Aorta (tissue), 5 donors: ENCODE results near the gene PHF14. TPM values are rescaled to one million over a fixed set of nuclear protein-coding genes. Genes with fewer than 3 reads are reported as not detected.

ENCODE experiments used
- ATAC-seq: fragments of 200-7000 bp; cut with Tn5 transposase; one replicate; pipeline ENCODE4 v1.9.1; 2022; ENCODE audit warnings: moderate library complexity; ENCODE audit not compliant: low FRiP score
- DNase-seq, 2 donors: peaks; one replicate each; pipeline ENCODE4 v3.0.0-alpha.2; 2020
- H3K27ac ChIP-seq, 2 donors: one replicate each; pipeline ENCODE4 v1.5.1; 2013; ENCODE audit warnings: low read length in 2 of 2, mild to moderate bottlenecking in 2 of 2, moderate library complexity in 2 of 2, control low read depth in 1 of 2, inconsistent platforms in 1 of 2, low read depth in 1 of 2
- H3K27me3 ChIP-seq, 2 donors: one replicate each; pipeline ENCODE4 v1.6.1; 2013; ENCODE audit warnings: control low read depth in 1 of 2, low read length in 1 of 2, mild to moderate bottlenecking in 1 of 2, moderate library complexity in 1 of 2; ENCODE audit not compliant: insufficient read depth in 2 of 2, control insufficient read depth in 1 of 2
- H3K36me3 ChIP-seq, 2 donors: one replicate each; pipeline ENCODE4 v1.6.1; 2013; ENCODE audit warnings: control low read depth in 1 of 2, low read length in 1 of 2, mild to moderate bottlenecking in 1 of 2; ENCODE audit not compliant: insufficient read depth in 2 of 2, control insufficient read depth in 1 of 2
- H3K4me1 ChIP-seq, 2 donors: one replicate each; pipeline ENCODE4 v1.6.1; 2013; ENCODE audit warnings: low read length in 2 of 2, control low read depth in 1 of 2, mild to moderate bottlenecking in 1 of 2, moderate library complexity in 1 of 2; ENCODE audit not compliant: insufficient read depth in 2 of 2, control insufficient read depth in 1 of 2
- H3K4me3 ChIP-seq, 2 donors: one replicate each; pipeline ENCODE4 v1.5.1; 2013; ENCODE audit warnings: low read length in 2 of 2, control low read depth in 1 of 2, mild to moderate bottlenecking in 1 of 2
- H3K9me3 ChIP-seq: one replicate; pipeline ENCODE4 v1.6.1; 2013; ENCODE audit warnings: mild to moderate bottlenecking, low read length; ENCODE audit not compliant: control insufficient read depth
- WGBS, 2 donors: extraction: QIAGEN DNeasy Blood & Tissue Kit; methylation state at CpG; one replicate each; pipeline ENCODE4 v1.1.7; 2013; 5-methylcytosine and 5-hydroxymethylcytosine counted together
- intact Hi-C, 2 donors: fragments of 100-400 bp; cut with DNase I; formaldehyde crosslinking; loops; one replicate each; pipeline versions ENCODE4 v1.14.2 to v1.15.0; 2022
- polyA plus RNA-seq, 2 donors: library from polyadenylated mRNA; stranded (reverse); fragments of 200-250 nt; gene quantifications; one replicate each; pipeline ENCODE4 v1.2.3, GENCODE V29; 2013
- total RNA-seq, 2 donors: library from RNA; stranded (reverse); fragmentation: NEBNext Ultra II Directional; extraction: Animal tissue kit (Norgen Biotek cat#: 25700); gene quantifications; one replicate each; pipeline ENCODE4 v1.2.1, GENCODE V29; 2021
- donor health status: healthy with polysubstance abuse.
- donor health status: Bipolar disorder and iron deficiency.
- donor health status: DM: no; HTN: no; CAD: no.
- donor health status: DM: no; HTN: no; CAD: no.
- donor health status: DM: yes; HTN: yes; CAD: no.

Gene PHF14
- total and polyA plus RNA-seq, 4 donors, result 16.2 to 51.8 (median 36.7) TPM

GRCh38 chr7:11170175-11170574 lies 196.5 kb downstream of the PHF14 start:
- Histone ChIP-seq H3K9me3 (no peaks in the 10 kb centered on the region), H3K4me3 (no peak overlapping the region), H3K27me3 (no peaks in the 10 kb centered on the region), H3K36me3 (no peaks in the 10 kb centered on the region), H3K27ac (no peak overlapping the region), H3K4me1 (no peaks in the 10 kb centered on the region)
- ATAC-seq (no peak), DNase-seq (no peak)
- WGBS, 2 donors, result 36 to 41% methylated on average over 2 of the region's 2 CpGs
- intact Hi-C loops, result no loop called here

GRCh38 chr7:11170863-11171568 lies 197.3 kb downstream of the PHF14 start:
- Histone ChIP-seq H3K4me3 (no peak overlapping the region), H3K9me3 (no peaks in the 10 kb centered on the region), H3K36me3 (no peaks in the 10 kb centered on the region), H3K27ac (no peak overlapping the region), H3K27me3 (no peaks in the 10 kb centered on the region), H3K4me1 (no peaks in the 10 kb centered on the region)
- no peak for ATAC-seq
- WGBS, 2 donors, result 94 to 97% methylated on average over 4 of the region's 4 CpGs
- intact Hi-C loops, result no loop called here
- DNase-seq, result no peak

GRCh38 chr7:11171569-11172192 lies 198.0 kb downstream of the PHF14 start:
- no peak for ATAC-seq

GRCh38 chr7:11172835-11173234 lies 199.2 kb downstream of the PHF14 start:
- no peaks in the 10 kb centered on the region for H3K9me3 ChIP-seq
- DNase-seq, result no peak
- intact Hi-C loops, result no loop called here
- no peaks in the 10 kb centered on the region for H3K4me1 ChIP-seq
- no peaks in the 10 kb centered on the region for H3K36me3 ChIP-seq
- 79 to 82% methylated on average over 4 of the region's 4 CpGs for WGBS, 2 donors
- H3K27me3 ChIP-seq, result no peaks in the 10 kb centered on the region
- ATAC-seq, result no peak
- H3K4me3 ChIP-seq, result no peak overlapping the region
- H3K27ac ChIP-seq, result no peak overlapping the region

More at GRCh38 chr7:11171569-11172192, 198.0 kb downstream of the PHF14 start:
- Histone ChIP-seq H3K36me3 (no peaks in the 10 kb centered on the region), H3K4me3 (no peak overlapping the region), H3K27ac (no peak overlapping the region), H3K9me3 (no peaks in the 10 kb centered on the region), H3K4me1 (no peaks in the 10 kb centered on the region), H3K27me3 (no peaks in the 10 kb centered on the region)
- 88 to 89% methylated on average over 5 of the region's 5 CpGs for WGBS, 2 donors
- no peak for DNase-seq
- intact Hi-C loops, result no loop called here

- no peaks in the 10 kb centered on the region for H3K36me3 ChIP-seq
- no peak overlapping the region for H3K27ac ChIP-seq
- no peaks in the 10 kb centered on the region for H3K4me1 ChIP-seq
- H3K27me3 ChIP-seq, result no peaks in the 10 kb centered on the region
- ATAC-seq (no peak), DNase-seq (no peak)
- 51 to 52% methylated on average over 3 of the region's 3 CpGs for WGBS, 2 donors
- intact Hi-C loops, result no loop called here
- no peak overlapping the region for H3K4me3 ChIP-seq
- no peaks in the 10 kb centered on the region for H3K9me3 ChIP-seq
These were observed 201.7 kb downstream of the PHF14 start for GRCh38 chr7:11175371-11175770.

- DNase-seq (no peak), ATAC-seq (no peak)
- H3K4me1 ChIP-seq, result no peaks in the 10 kb centered on the region
- no peaks in the 10 kb centered on the region for H3K9me3 ChIP-seq
- no peaks in the 10 kb centered on the region for H3K36me3 ChIP-seq
- H3K4me3 ChIP-seq, result no peak overlapping the region
- intact Hi-C loops, result no loop called here
- 55 to 57% methylated on average over 3 of the region's 3 CpGs for WGBS, 2 donors
- no peak overlapping the region for H3K27ac ChIP-seq
- H3K27me3 ChIP-seq, result no peaks in the 10 kb centered on the region
These were observed 202.2 kb downstream of the PHF14 start for GRCh38 chr7:11175887-11176286.

- H3K27ac ChIP-seq, result no peak overlapping the region
- 86 to 89% methylated on average over 1 of the region's 1 CpG for WGBS, 2 donors
- intact Hi-C loops, result no loop called here
These were observed 203.4 kb downstream of the PHF14 start for GRCh38 chr7:11176985-11177555.

GRCh38 chr7:11177793-11178192 lies 204.1 kb downstream of the PHF14 start:
- no peaks in the 10 kb centered on the region for H3K4me1 ChIP-seq
- H3K9me3 ChIP-seq, result no peaks in the 10 kb centered on the region
- H3K36me3 ChIP-seq, result no peaks in the 10 kb centered on the region
- intact Hi-C loops, result no loop called here
- no peak for DNase-seq
- 20 to 34% methylated on average over 3 of the region's 3 CpGs for WGBS, 2 donors
- no peak overlapping the region for H3K4me3 ChIP-seq
- ATAC-seq, result no peak
- H3K27me3 ChIP-seq, result no peaks in the 10 kb centered on the region
- H3K27ac ChIP-seq, result no peak overlapping the region

More at GRCh38 chr7:11176985-11177555, 203.4 kb downstream of the PHF14 start:
- no peak for DNase-seq
- Histone ChIP-seq H3K36me3 (no peaks in the 10 kb centered on the region), H3K4me1 (no peaks in the 10 kb centered on the region), H3K27me3 (no peaks in the 10 kb centered on the region), H3K9me3 (no peaks in the 10 kb centered on the region), H3K4me3 (no peak overlapping the region)
- ATAC-seq, result no peak

- DNase-seq (no peak), ATAC-seq (no peak)
- 77 to 79% methylated on average over 10 of the region's 10 CpGs for WGBS, 2 donors
- Histone ChIP-seq H3K9me3 (peaks cover 2% of the 10 kb centered on the region), H3K27me3 (no peaks in the 10 kb centered on the region), H3K4me1 (no peaks in the 10 kb centered on the region), H3K36me3 (no peaks in the 10 kb centered on the region), H3K27ac (no peak overlapping the region), H3K4me3 (no peak overlapping the region)
- intact Hi-C loops, result no loop called here
These were observed 207.9 kb downstream of the PHF14 start for GRCh38 chr7:11181590-11181989.
